GM12865 (cell line): ENCODE results near the gene LMAN1.

ENCODE experiments used
- DNase-seq: peaks from one replicate; pipeline ENCODE4 v3.0.0; 2010; ENCODE audit warnings: low read depth
- H3K4me3 ChIP-seq: 2 replicates; pipeline ENCODE4 v1.5.1; 2011; ENCODE audit warnings: mild to moderate bottlenecking, low read depth, low read length, control low read depth
- TF ChIP-seq, protein P1 (sequence below): IDR thresholded peaks from 2 replicates; pipeline ENCODE4 v1.5.1; 2011; ENCODE audit warnings: low read length, control low read depth, low read depth, inconsistent platforms; ENCODE audit not compliant: insufficient read depth; ENCODE audit errors: missing control alignments

The LMAN1 gene

DNA sequence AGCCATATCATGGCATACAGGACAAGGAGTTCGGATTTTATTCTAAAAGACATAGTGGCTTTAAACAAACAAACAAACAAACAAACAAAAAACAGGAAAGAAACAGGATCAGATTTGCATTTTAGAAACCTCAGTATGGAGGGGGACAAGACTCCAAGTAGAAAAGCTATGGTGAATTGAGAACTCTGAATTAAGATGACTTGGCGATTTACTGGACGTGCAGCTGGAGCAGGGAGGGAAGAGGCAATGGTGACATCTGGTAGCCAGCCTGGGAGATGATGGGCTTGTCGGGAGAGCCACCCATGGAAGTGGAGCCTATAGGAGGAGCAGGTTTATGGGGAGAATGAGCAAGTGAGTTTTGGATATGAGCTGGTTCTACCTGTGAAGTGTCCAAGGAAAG lies 53.8 kb downstream of the LMAN1 start:
- TF ChIP-seq, protein P1, sequence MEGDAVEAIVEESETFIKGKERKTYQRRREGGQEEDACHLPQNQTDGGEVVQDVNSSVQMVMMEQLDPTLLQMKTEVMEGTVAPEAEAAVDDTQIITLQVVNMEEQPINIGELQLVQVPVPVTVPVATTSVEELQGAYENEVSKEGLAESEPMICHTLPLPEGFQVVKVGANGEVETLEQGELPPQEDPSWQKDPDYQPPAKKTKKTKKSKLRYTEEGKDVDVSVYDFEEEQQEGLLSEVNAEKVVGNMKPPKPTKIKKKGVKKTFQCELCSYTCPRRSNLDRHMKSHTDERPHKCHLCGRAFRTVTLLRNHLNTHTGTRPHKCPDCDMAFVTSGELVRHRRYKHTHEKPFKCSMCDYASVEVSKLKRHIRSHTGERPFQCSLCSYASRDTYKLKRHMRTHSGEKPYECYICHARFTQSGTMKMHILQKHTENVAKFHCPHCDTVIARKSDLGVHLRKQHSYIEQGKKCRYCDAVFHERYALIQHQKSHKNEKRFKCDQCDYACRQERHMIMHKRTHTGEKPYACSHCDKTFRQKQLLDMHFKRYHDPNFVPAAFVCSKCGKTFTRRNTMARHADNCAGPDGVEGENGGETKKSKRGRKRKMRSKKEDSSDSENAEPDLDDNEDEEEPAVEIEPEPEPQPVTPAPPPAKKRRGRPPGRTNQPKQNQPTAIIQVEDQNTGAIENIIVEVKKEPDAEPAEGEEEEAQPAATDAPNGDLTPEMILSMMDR: no peak
- no peak overlapping the region for H3K4me3 ChIP-seq
- no peak for DNase-seq

- H3K4me3 ChIP-seq: no peak overlapping the region
- TF ChIP-seq, protein P1: no peak
- DNase-seq: no peak
These were observed 55.3 kb downstream of the LMAN1 start for GRCh38 chr18:59303656-59304195.

GRCh38 chr18:59303006-59303405 lies 56.1 kb downstream of the LMAN1 start:
- no peak overlapping the region for H3K4me3 ChIP-seq
- DNase-seq: no peak
- TF ChIP-seq, protein P1: no peak

- no peak for DNase-seq
- H3K4me3 ChIP-seq: no peak overlapping the region
- TF ChIP-seq, protein P1: no peak
These were observed 57.1 kb downstream of the LMAN1 start for GRCh38 chr18:59301929-59302328.

DNA sequence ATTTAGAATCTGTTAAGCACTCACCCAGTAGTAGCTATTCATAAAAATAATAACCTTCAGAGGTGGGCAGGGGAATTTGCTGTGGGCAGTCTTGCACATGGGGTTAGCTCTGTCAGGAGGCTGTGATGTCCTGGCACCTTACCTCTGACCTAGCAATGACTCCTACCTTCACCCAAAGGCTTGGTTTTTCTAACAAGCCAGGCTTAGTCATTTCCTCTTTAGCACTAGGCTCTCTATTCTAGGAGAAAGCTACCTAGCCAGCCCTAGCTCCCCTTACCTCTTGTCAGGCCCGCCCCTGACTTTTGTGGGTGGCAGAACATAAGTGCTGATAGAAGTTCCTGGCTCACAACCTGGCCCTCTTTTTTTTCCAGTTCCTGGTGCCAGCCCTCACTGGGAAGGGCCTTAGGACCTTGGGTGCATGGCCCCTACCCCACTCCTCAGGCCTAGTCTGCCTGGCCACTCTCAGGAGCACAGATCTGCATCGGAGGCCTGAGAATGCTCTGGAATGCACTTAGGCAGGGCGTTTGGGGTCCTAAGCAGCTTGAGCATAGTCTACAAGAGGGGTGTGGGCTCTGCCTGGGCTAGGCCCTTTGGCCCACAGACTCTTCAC lies 58.3 kb downstream of the LMAN1 start:
- DNase-seq: no peak
- TF ChIP-seq, protein P1: no peak
- H3K4me3 ChIP-seq: no peak overlapping the region

- no peak for DNase-seq
- H3K4me3 ChIP-seq: no peak overlapping the region
- TF ChIP-seq, protein P1: no peak
These were observed 60.2 kb downstream of the LMAN1 start for GRCh38 chr18:59298871-59299270.

GRCh38 chr18:59293317-59293716 lies 65.7 kb downstream of the LMAN1 start:
- DNase-seq: no peak
- TF ChIP-seq, protein P1: no peak
- no peak overlapping the region for H3K4me3 ChIP-seq
